ENCODE data around the gene CHIC2. TPM values are rescaled to one million over a fixed set of nuclear protein-coding genes. Genes with fewer than 3 reads are reported as not detected.

The CHIC2 gene
- polyA plus RNA-seq, 3 donors: 23.1 to 83.3 (median 73.4) TPM

GRCh38 chr4:54101190-54102041, 37.0 kb upstream of the CHIC2 start:
- H3K27me3 ChIP-seq (ENCODE audit: control insufficient read depth in 2 of 2, insufficient read depth in 2 of 2, low read length in 2 of 2): peaks cover 95 to 99% of the 10 kb centered on the region in 2 donors
- no peak overlapping the region for H3K27ac ChIP-seq (ENCODE audit: low read depth in 1 of 2, low read length in 2 of 2)
- peak overlapping the region in 1 of 3 experiments; percentile 65 for H3K4me3 ChIP-seq (replicated peaks in 1 of 3; ENCODE audit: low read depth in 2 of 3, low read length in 3 of 3)
- H3K9me3 ChIP-seq (replicated peaks in 1 of 2; ENCODE audit: control insufficient read depth in 1 of 2, insufficient read depth in 1 of 2, low read length in 2 of 2): peaks cover 0 to 66% of the 10 kb centered on the region in 2 donors
- H3K27ac Mint-ChIP-seq: no peak overlapping the region
- no peak for DNase-seq
- intact Hi-C loops (cut with micrococcal nuclease): no loop called here
- peaks cover 21 to 36% of the 10 kb centered on the region in 2 donors for H3K4me1 ChIP-seq (ENCODE audit: control insufficient read depth in 1 of 2, insufficient read depth in 2 of 2, low read length in 2 of 2)
- 6% methylated on average over 40 of the region's 50 CpGs for WGBS (ENCODE audit: insufficient coverage)
- no peaks in the 10 kb centered on the region for H4K20me1 ChIP-seq (ENCODE audit: insufficient read depth, low read length)
- H3K36me3 ChIP-seq (replicated peaks in 1 of 2; ENCODE audit: control insufficient read depth in 1 of 2, insufficient read depth in 2 of 2, low read length in 2 of 2): no peaks in the 10 kb centered on the region
- H3K79me2 ChIP-seq (ENCODE audit: insufficient read depth, low read length): no peaks in the 10 kb centered on the region
- H3K27me3 Mint-ChIP-seq (ENCODE audit: low read depth in 3 of 3): peaks cover 96 to 98% (median 97%) of the 10 kb centered on the region in 3 donors
- TF ChIP-seq, protein P1, sequence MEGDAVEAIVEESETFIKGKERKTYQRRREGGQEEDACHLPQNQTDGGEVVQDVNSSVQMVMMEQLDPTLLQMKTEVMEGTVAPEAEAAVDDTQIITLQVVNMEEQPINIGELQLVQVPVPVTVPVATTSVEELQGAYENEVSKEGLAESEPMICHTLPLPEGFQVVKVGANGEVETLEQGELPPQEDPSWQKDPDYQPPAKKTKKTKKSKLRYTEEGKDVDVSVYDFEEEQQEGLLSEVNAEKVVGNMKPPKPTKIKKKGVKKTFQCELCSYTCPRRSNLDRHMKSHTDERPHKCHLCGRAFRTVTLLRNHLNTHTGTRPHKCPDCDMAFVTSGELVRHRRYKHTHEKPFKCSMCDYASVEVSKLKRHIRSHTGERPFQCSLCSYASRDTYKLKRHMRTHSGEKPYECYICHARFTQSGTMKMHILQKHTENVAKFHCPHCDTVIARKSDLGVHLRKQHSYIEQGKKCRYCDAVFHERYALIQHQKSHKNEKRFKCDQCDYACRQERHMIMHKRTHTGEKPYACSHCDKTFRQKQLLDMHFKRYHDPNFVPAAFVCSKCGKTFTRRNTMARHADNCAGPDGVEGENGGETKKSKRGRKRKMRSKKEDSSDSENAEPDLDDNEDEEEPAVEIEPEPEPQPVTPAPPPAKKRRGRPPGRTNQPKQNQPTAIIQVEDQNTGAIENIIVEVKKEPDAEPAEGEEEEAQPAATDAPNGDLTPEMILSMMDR (IDR thresholded peaks at IDR 0.05): no peak
- peak overlapping the region; percentile 36 for H2AFZ ChIP-seq (ENCODE audit: insufficient read depth, low read depth, low read length, poor library complexity, severe bottlenecking)
- H3K9me3 Mint-ChIP-seq: peaks cover 0 to 24% (median 5%) of the 10 kb centered on the region in 7 donors
- H3K9ac ChIP-seq (ENCODE audit: insufficient read depth, low read length, poor library complexity, severe bottlenecking): no peak overlapping the region
- H3K4me3 Mint-ChIP-seq: peak overlapping the region; percentile 51 to 87
- peaks cover 43% of the 10 kb centered on the region for H3K4me1 Mint-ChIP-seq
- peak overlapping the region; percentile 69 for H3K4me2 ChIP-seq (replicated peaks; ENCODE audit: extremely low read depth, low read length, poor library complexity, severe bottlenecking)
- peaks cover 0 to 4% of the 10 kb centered on the region in 2 donors for H3K36me3 Mint-ChIP-seq

- Mint-ChIP-seq H3K27me3 (ENCODE audit: low read depth in 3 of 3) (peaks cover 98 to 100% (median 98%) of the 10 kb centered on the region in 3 donors), H3K4me3 (peak overlapping the region; percentile 51 to 87), H3K4me1 (peaks cover 43% of the 10 kb centered on the region), H3K9me3 (peaks cover 0 to 24% (median 5%) of the 10 kb centered on the region in 7 donors), H3K27ac (no peak overlapping the region), H3K36me3 (peaks cover 0 to 8% of the 10 kb centered on the region in 2 donors)
- Histone ChIP-seq H3K9ac (ENCODE audit: insufficient read depth, low read length, poor library complexity, severe bottlenecking) (no peak overlapping the region), H3K4me3 (replicated peaks in 1 of 3; ENCODE audit: low read depth in 2 of 3, low read length in 3 of 3) (peak overlapping the region in 1 of 3 experiments; percentile 65), H3K4me2 (replicated peaks; ENCODE audit: extremely low read depth, low read length, poor library complexity, severe bottlenecking) (peak overlapping the region; percentile 69), H3K27ac (ENCODE audit: low read depth in 1 of 2, low read length in 2 of 2) (no peak overlapping the region), H3K4me1 (ENCODE audit: control insufficient read depth in 1 of 2, insufficient read depth in 2 of 2, low read length in 2 of 2) (peaks cover 21 to 36% of the 10 kb centered on the region in 2 donors), H3K9me3 (replicated peaks in 1 of 2; ENCODE audit: control insufficient read depth in 1 of 2, insufficient read depth in 1 of 2, low read length in 2 of 2) (peaks cover 0 to 66% of the 10 kb centered on the region in 2 donors), H3K27me3 (ENCODE audit: control insufficient read depth in 2 of 2, insufficient read depth in 2 of 2, low read length in 2 of 2) (peaks cover 96 to 99% of the 10 kb centered on the region in 2 donors), H4K20me1 (ENCODE audit: insufficient read depth, low read length) (no peaks in the 10 kb centered on the region), H2AFZ (ENCODE audit: insufficient read depth, low read depth, low read length, poor library complexity, severe bottlenecking) (peak overlapping the region; percentile 36), H3K79me2 (ENCODE audit: insufficient read depth, low read length) (no peaks in the 10 kb centered on the region), H3K36me3 (replicated peaks in 1 of 2; ENCODE audit: control insufficient read depth in 1 of 2, insufficient read depth in 2 of 2, low read length in 2 of 2) (no peaks in the 10 kb centered on the region)
- TF ChIP-seq, protein P1 (IDR thresholded peaks at IDR 0.05): no peak
- DNase-seq: no peak
- 0% methylated on average over 41 of the region's 46 CpGs for WGBS (ENCODE audit: insufficient coverage)
- intact Hi-C loops (cut with micrococcal nuclease): no loop called here
Measured at GRCh38 chr4:54100595-54101189, 36.3 kb upstream of the CHIC2 start.

Measured in CD14-positive monocyte (primary cell).